Measurements from ENCODE around the gene AHDC1.

AHDC1 gene

DNA sequence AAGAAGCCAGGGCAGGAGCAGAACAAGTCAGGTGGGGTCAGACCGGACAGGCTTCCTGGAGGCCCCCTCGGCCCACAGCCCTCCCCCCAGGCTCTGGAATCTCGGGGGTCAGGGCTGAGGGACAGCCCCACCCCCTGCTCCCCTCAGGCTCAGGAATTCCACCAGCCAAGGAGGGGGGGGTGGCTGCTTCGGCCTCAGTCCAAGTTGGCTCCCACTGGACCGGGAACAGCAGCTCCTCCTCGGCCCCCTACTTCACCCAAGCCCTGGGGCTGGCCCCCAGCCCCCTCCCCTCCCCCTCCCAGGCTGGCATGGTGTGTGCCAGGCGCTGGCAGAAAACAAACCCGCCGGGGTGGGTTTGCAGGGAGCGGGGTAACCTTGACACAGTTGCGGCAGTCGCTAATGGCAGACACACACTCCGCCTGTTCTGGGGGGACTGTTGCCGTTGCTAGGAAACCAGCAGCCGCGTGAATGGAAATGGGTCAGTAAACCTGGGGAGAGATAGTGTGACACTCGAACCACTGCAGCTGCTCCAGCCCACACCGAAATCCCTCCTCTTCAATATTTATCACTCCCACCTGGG, 32.4 kb downstream of the AHDC1 start:
- TF ChIP-seq, protein P1, sequence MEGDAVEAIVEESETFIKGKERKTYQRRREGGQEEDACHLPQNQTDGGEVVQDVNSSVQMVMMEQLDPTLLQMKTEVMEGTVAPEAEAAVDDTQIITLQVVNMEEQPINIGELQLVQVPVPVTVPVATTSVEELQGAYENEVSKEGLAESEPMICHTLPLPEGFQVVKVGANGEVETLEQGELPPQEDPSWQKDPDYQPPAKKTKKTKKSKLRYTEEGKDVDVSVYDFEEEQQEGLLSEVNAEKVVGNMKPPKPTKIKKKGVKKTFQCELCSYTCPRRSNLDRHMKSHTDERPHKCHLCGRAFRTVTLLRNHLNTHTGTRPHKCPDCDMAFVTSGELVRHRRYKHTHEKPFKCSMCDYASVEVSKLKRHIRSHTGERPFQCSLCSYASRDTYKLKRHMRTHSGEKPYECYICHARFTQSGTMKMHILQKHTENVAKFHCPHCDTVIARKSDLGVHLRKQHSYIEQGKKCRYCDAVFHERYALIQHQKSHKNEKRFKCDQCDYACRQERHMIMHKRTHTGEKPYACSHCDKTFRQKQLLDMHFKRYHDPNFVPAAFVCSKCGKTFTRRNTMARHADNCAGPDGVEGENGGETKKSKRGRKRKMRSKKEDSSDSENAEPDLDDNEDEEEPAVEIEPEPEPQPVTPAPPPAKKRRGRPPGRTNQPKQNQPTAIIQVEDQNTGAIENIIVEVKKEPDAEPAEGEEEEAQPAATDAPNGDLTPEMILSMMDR (conservative IDR thresholded peaks at IDR 0.05; ENCODE audit: control insufficient read depth, insufficient read depth, low read depth, low read length): no peak
- no peak for DNase-seq (ENCODE audit: low read depth)
- no peak overlapping the region for H3K4me3 ChIP-seq (ENCODE audit: control insufficient read depth, low read depth, low read length)

DNA sequence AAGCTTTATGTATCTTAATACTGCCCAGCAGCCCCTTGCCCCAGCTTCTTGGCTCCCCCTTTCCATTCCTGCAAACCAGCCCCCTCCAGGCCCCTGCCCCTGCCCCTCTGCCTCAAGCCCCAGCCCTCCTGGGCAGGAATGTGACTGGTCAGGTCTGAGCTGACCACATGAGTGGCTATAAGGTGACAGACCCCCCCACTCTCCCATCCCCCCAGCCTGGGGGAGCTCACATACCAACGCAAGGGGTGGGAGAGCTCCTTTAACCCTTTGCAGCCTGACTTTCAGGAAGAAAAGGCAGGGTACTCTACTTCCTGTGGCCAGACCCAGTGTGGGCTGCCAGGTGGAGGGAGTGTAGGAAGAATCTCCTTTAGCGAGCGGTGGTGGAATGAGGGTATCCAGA, 33.2 kb downstream of the AHDC1 start:
- DNase-seq (ENCODE audit: low read depth): no peak
- TF ChIP-seq, protein P1 (conservative IDR thresholded peaks at IDR 0.05; ENCODE audit: control insufficient read depth, insufficient read depth, low read depth, low read length): no peak
- no peak overlapping the region for H3K4me3 ChIP-seq (ENCODE audit: control insufficient read depth, low read depth, low read length)

- TF ChIP-seq, protein P1 (conservative IDR thresholded peaks at IDR 0.05; ENCODE audit: control insufficient read depth, insufficient read depth, low read depth, low read length): no peak
Observed at GRCh38 chr1:27570356-27570755, 33.6 kb downstream of the AHDC1 start.

DNA sequence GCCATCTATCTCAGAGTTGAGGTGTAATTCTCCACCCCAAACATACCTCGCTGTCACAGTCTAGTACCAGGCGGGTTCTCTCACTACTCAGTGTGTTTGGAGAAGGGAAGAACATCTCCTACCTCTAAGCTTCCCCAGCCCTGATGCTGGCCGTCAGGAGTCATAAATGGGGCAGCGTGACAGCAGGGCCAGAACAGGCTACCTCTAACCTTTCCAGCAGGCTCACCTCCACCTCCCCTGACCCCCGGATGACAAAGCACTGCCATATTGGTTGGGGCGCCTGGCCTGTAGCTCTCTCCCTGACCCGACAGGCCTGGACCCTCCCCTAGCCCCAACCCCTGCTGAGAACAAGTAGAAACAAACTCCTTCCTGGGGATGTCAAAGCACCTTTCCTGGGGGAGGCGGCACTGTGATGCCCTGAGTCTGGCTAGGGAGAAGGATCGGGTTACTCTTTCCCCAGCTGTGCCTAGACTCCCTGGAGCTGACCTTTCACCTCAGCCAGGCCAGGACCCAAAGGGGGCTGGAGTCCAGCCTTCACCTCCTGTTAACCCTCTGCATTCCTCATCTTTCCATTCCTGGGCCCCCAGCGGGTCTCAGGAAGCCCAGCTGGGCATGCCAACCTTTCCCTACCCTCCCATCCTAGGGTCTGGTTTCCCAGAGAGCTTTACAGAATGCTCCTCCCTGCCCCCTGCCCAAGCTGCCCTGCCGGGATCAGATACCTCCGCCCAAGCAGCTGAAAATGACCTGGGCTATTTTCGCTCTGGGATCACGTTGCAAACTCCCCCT, 34.2 kb downstream of the AHDC1 start:
- DNase-seq (ENCODE audit: low read depth): no peak
- TF ChIP-seq, protein P1 (conservative IDR thresholded peaks at IDR 0.05; ENCODE audit: control insufficient read depth, insufficient read depth, low read depth, low read length): no peak
- H3K4me3 ChIP-seq (ENCODE audit: control insufficient read depth, low read depth, low read length): no peak overlapping the region

More at GRCh38 chr1:27570356-27570755, 33.6 kb downstream of the AHDC1 start:
- no peak for DNase-seq (ENCODE audit: low read depth)
- no peak overlapping the region for H3K4me3 ChIP-seq (ENCODE audit: control insufficient read depth, low read depth, low read length)

DNA sequence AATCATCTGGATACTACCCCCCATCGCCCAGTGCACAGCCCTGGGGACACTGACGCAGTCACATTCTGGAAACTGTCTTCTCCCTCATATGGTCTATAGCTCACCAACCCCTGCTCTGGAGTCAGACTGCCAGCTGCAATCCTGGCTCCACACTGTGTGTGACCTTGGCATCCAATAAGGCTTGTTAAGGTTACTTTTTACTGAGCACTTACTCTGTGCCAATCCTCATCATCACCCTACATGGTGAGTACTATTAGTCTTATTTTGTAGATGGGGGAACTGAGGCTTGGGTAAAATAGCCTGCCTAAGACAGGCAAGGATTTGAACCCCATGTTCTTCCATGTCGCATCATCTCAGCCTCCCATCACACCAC, 34.9 kb downstream of the AHDC1 start:
- TF ChIP-seq, protein P1 (conservative IDR thresholded peaks at IDR 0.05; ENCODE audit: control insufficient read depth, insufficient read depth, low read depth, low read length): no peak
- H3K4me3 ChIP-seq (ENCODE audit: control insufficient read depth, low read depth, low read length): peak overlapping the region; percentile 20
- peak; percentile 34 for DNase-seq (ENCODE audit: low read depth)

- DNase-seq (ENCODE audit: low read depth): peak; percentile 86
- TF ChIP-seq, protein P1 (conservative IDR thresholded peaks at IDR 0.05; ENCODE audit: control insufficient read depth, insufficient read depth, low read depth, low read length): no peak
- H3K4me3 ChIP-seq (ENCODE audit: control insufficient read depth, low read depth, low read length): peak overlapping the region; percentile 20
Observed at GRCh38 chr1:27568300-27569087, 35.5 kb downstream of the AHDC1 start.
